Measurements from ENCODE around the gene RAB11FIP5. TPM values are rescaled to one million over a fixed set of nuclear protein-coding genes. Genes with fewer than 3 reads are reported as not detected.

Gene RAB11FIP5
- total RNA-seq, 1 experiment from 2014 or later, result 20.8 TPM

GRCh38 chr2:73100956-73101355 is 11.8 kb downstream of the RAB11FIP5 start:
- Histone ChIP-seq H3K9me2 (ENCODE audit: insufficient read depth) (no peaks in the 10 kb centered on the region), H3K27me3 (ENCODE audit: insufficient read depth, low read length) (no peaks in the 10 kb centered on the region), H3K79me2 (ENCODE audit: insufficient read depth, low read length) (peaks cover 65% of the 10 kb centered on the region), H3K36me3 (ENCODE audit: control insufficient read depth in 1 of 2, insufficient read depth in 2 of 2, low read length in 2 of 2) (no peaks in the 10 kb centered on the region), H3K4me3 (replicated peaks in 1 of 2; ENCODE audit: low read depth in 1 of 2, low read length in 2 of 2) (no peak overlapping the region), H3K27ac (ENCODE audit: low read depth, low read length) (no peak overlapping the region), H3K9me3 (ENCODE audit: control insufficient read depth in 1 of 2, insufficient read depth in 1 of 2, low read depth in 1 of 2, low read length in 2 of 2) (no peaks in the 10 kb centered on the region), H3K9ac (ENCODE audit: low read length) (no peak overlapping the region), H4K20me1 (ENCODE audit: insufficient read depth) (no peaks in the 10 kb centered on the region), H2AFZ (ENCODE audit: low read depth, low read length, poor library complexity, severe bottlenecking) (no peak overlapping the region), H3K4me2 (ENCODE audit: low read length) (no peak overlapping the region), H3K4me1 (ENCODE audit: control insufficient read depth in 1 of 2, insufficient read depth in 2 of 2, low read length in 2 of 2) (peaks cover 0 to 4% of the 10 kb centered on the region in 2 experiments; a peak in 2 of 4 replicates)
- ChIA-PET CTCF (no interaction called here), RAD21 (ENCODE audit: low non-redundant PET in 1 of 2, low total read pairs in 2 of 2, uncharacterized antibody in 2 of 2, unreplicated experiment in 2 of 2) (no interaction called here), POLR2A (no interaction called here)
- ATAC-seq (no peak), DNase-seq (ENCODE audit: low read depth, low spot score) (no peak)
- no TSS peak for BruUV-seq (replicated peaks)
- TF ChIP-seq SP1 (IDR thresholded peaks at IDR 0.05; ENCODE audit: low read depth) (no peak), JUND (IDR thresholded peaks at IDR 0.05) (no peak)
- intact Hi-C loops (cut with micrococcal nuclease), result no loop called here

- Histone ChIP-seq H3K36me3 (ENCODE audit: control insufficient read depth in 1 of 2, insufficient read depth in 2 of 2, low read length in 2 of 2) (no peaks in the 10 kb centered on the region), H2AFZ (ENCODE audit: low read depth, low read length, poor library complexity, severe bottlenecking) (no peak overlapping the region), H3K9me3 (ENCODE audit: control insufficient read depth in 1 of 2, insufficient read depth in 1 of 2, low read depth in 1 of 2, low read length in 2 of 2) (no peaks in the 10 kb centered on the region), H3K27ac (ENCODE audit: low read depth, low read length) (no peak overlapping the region), H4K20me1 (ENCODE audit: insufficient read depth) (no peaks in the 10 kb centered on the region), H3K4me2 (ENCODE audit: low read length) (no peak overlapping the region), H3K4me3 (replicated peaks in 1 of 2; ENCODE audit: low read depth in 1 of 2, low read length in 2 of 2) (no peak overlapping the region), H3K9ac (ENCODE audit: low read length) (no peak overlapping the region), H3K79me2 (ENCODE audit: insufficient read depth, low read length) (peaks cover 63% of the 10 kb centered on the region), H3K27me3 (ENCODE audit: insufficient read depth, low read length) (no peaks in the 10 kb centered on the region), H3K4me1 (ENCODE audit: control insufficient read depth in 1 of 2, insufficient read depth in 2 of 2, low read length in 2 of 2) (peaks cover 0 to 4% of the 10 kb centered on the region in 2 experiments; a peak in 2 of 4 replicates), H3K9me2 (ENCODE audit: insufficient read depth) (no peaks in the 10 kb centered on the region)
- ATAC-seq (no peak), DNase-seq (ENCODE audit: low read depth, low spot score) (no peak)
- ChIA-PET CTCF (no interaction called here), RAD21 (ENCODE audit: low non-redundant PET in 1 of 2, low total read pairs in 2 of 2, uncharacterized antibody in 2 of 2, unreplicated experiment in 2 of 2) (no interaction called here), POLR2A (no interaction called here)
- intact Hi-C loops (cut with micrococcal nuclease), result no loop called here
- TF ChIP-seq POLR2AphosphoS5 (IDR thresholded peaks at IDR 0.05; ENCODE audit: low read depth, low read length) (no peak), MAX (IDR thresholded peaks at IDR 0.05) (no peak), SRF (IDR thresholded peaks at IDR 0.05; ENCODE audit: low read depth) (no peak)
- no TSS peak for BruUV-seq (replicated peaks)
Measured at GRCh38 chr2:73099486-73099885, 13.3 kb downstream of the RAB11FIP5 start.

Measured in HCT116 (cell line).